Measurements from ENCODE around the gene SERPINB6. TPM values are rescaled to one million over a fixed set of nuclear protein-coding genes. Genes with fewer than 3 reads are reported as not detected.

SERPINB6 gene
- total RNA-seq, 2 donors from 2014 or later = 64.9 to 114 TPM

DNA sequence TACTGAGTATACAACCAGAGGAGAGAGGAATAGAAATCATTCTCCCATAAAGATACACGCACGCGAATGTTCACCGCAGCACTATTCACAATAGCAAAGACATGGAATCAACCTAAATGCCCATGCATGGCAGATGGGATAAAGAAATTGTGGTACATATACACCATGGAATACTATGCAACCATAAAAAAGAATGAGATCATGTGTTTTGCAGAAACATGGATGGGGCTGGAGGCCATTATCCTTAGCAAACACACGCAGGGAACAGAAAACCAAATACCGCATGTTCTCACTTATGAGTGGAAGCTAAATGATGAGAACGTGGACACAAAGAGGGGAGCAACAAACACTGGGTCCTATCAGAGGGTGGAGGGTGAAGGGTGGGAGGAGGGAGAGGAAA is 3.4 kb downstream of the SERPINB6 start:
- peaks cover 36% of the 10 kb centered on the region for H3K4me1 Mint-ChIP-seq (ENCODE audit: low read depth)
- H3K9me3 Mint-ChIP-seq = no peaks in the 10 kb centered on the region

GRCh38 chr6:2966347-2966746 is 5.0 kb downstream of the SERPINB6 start:
- no peaks in the 10 kb centered on the region for H3K27me3 Mint-ChIP-seq (ENCODE audit: low read depth)
- H3K4me3 Mint-ChIP-seq = no peak overlapping the region
- H3K36me3 Mint-ChIP-seq (ENCODE audit: insufficient read depth in 2 of 2) = peaks cover 2 to 4% of the 10 kb centered on the region in 2 donors
- ATAC-seq (replicated peaks in 1 of 2) (no peak), DNase-seq (no peak)
- no peak overlapping the region for H3K27ac Mint-ChIP-seq
- H3K4me1 Mint-ChIP-seq (ENCODE audit: low read depth) = peaks cover 28% of the 10 kb centered on the region
- H3K9me3 Mint-ChIP-seq = no peaks in the 10 kb centered on the region

More for the DNA sequence above, 3.4 kb downstream of the SERPINB6 start:
- H3K27ac Mint-ChIP-seq = no peak overlapping the region
- no peak overlapping the region for H3K4me3 Mint-ChIP-seq
- H3K27me3 Mint-ChIP-seq (ENCODE audit: low read depth) = no peaks in the 10 kb centered on the region
- DNase-seq (no peak), ATAC-seq (replicated peaks in 1 of 2) (no peak)
- H3K36me3 Mint-ChIP-seq (ENCODE audit: insufficient read depth in 2 of 2) = peaks cover 5 to 6% of the 10 kb centered on the region in 2 donors

- ATAC-seq (replicated peaks in 1 of 2) (no peak), DNase-seq (no peak)
- peaks cover 0 to 2% of the 10 kb centered on the region in 2 donors for H3K36me3 Mint-ChIP-seq (ENCODE audit: insufficient read depth in 2 of 2)
- H3K9me3 Mint-ChIP-seq = no peaks in the 10 kb centered on the region
- no peaks in the 10 kb centered on the region for H3K27me3 Mint-ChIP-seq (ENCODE audit: low read depth)
- no peak overlapping the region for H3K4me3 Mint-ChIP-seq
- H3K27ac Mint-ChIP-seq = no peak overlapping the region
- peaks cover 22% of the 10 kb centered on the region for H3K4me1 Mint-ChIP-seq (ENCODE audit: low read depth)
These were observed 6.4 kb downstream of the SERPINB6 start for GRCh38 chr6:2964793-2965505.

DNA sequence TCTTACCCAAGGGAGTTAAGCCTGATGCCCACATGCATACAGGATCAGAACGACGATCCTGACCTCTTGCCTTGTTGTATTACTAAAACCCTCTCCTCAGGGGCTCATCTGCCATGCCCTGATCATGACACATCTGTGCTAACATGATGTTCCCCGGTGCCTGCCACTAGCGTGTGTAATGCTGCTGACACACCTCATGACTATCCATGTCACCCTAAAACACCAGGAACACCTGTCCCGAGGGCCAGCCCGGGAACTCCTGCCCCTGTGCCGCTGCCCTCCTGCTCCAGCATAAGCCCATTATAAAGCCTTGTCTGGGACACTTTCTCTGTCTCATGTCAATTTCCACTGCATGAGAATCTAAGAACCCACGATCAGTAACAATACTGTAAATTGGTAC is 7.6 kb downstream of the SERPINB6 start:
- peaks cover 17% of the 10 kb centered on the region for H3K4me1 Mint-ChIP-seq (ENCODE audit: low read depth)
- no peaks in the 10 kb centered on the region for H3K27me3 Mint-ChIP-seq (ENCODE audit: low read depth)
- no peaks in the 10 kb centered on the region for H3K9me3 Mint-ChIP-seq
- H3K27ac Mint-ChIP-seq = no peak overlapping the region
- peaks cover 0 to 2% of the 10 kb centered on the region in 2 donors for H3K36me3 Mint-ChIP-seq (ENCODE audit: insufficient read depth in 2 of 2)
- no peak for ATAC-seq (replicated peaks in 1 of 2)
- no peak overlapping the region for H3K4me3 Mint-ChIP-seq
- DNase-seq = no peak

- H3K27ac Mint-ChIP-seq = no peak overlapping the region
- ATAC-seq (replicated peaks in 1 of 2) (no peak), DNase-seq (no peak)
- no peak overlapping the region for H3K4me3 Mint-ChIP-seq
- peaks cover 21% of the 10 kb centered on the region for H3K4me1 Mint-ChIP-seq (ENCODE audit: low read depth)
- H3K36me3 Mint-ChIP-seq (ENCODE audit: insufficient read depth in 2 of 2) = no peaks in the 10 kb centered on the region
- no peaks in the 10 kb centered on the region for H3K27me3 Mint-ChIP-seq (ENCODE audit: low read depth)
- H3K9me3 Mint-ChIP-seq = no peaks in the 10 kb centered on the region
These were observed 8.7 kb downstream of the SERPINB6 start for GRCh38 chr6:2962636-2963035.

DNA sequence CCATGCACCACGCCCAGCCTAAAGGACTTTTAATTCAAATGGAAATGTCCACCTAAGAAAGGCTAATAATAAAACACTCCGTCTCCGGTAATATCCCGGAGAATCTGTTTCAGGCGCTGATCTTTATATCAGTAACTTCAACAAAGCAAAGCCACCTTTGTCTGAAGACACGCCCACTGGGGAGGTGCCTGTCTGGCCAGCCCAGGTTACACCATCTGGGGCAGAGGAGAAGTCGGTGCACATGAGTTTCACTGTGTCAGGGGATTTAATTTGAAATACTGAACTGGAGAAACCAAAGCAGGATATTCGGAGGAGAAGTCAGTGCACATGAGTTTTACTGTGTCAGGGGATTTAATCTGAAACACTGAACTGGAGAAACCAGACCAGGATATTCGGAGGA is 9.4 kb downstream of the SERPINB6 start:
- Mint-ChIP-seq H3K4me3 (no peak overlapping the region), H3K4me1 (ENCODE audit: low read depth) (peaks cover 17% of the 10 kb centered on the region), H3K27ac (no peak overlapping the region), H3K27me3 (ENCODE audit: low read depth) (no peaks in the 10 kb centered on the region), H3K36me3 (ENCODE audit: insufficient read depth in 2 of 2) (no peaks in the 10 kb centered on the region), H3K9me3 (no peaks in the 10 kb centered on the region)
- no peak for DNase-seq
- ATAC-seq (replicated peaks in 1 of 2) = no peak

DNA sequence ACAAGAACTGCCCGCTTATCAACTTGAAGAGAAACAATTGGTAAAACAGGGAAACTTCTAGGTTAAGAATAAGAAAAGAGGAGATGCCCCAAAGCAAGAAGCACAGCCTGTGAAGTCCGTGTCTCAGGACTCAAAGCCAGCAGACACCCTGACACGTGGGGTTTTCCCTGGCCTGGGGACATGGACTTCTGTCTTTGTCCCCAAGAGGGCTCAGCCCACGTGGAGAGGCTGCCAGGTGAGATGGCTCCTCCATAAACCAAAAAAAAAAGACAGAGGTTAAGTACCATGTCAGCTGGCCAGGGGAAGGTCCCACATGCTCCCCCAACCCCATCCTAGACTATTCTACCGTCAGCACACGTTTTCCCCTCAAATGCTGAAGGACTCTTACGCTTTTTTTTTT is 9.9 kb downstream of the SERPINB6 start:
- DNase-seq = no peak
- H3K4me3 Mint-ChIP-seq = no peak overlapping the region
- ATAC-seq (replicated peaks in 1 of 2) = no peak
- H3K9me3 Mint-ChIP-seq = no peaks in the 10 kb centered on the region
- H3K4me1 Mint-ChIP-seq (ENCODE audit: low read depth) = peaks cover 17% of the 10 kb centered on the region
- H3K27ac Mint-ChIP-seq = no peak overlapping the region
- H3K36me3 Mint-ChIP-seq (ENCODE audit: insufficient read depth in 2 of 2) = no peaks in the 10 kb centered on the region
- no peaks in the 10 kb centered on the region for H3K27me3 Mint-ChIP-seq (ENCODE audit: low read depth)

- no peak overlapping the region for H3K27ac Mint-ChIP-seq
- H3K27me3 Mint-ChIP-seq (ENCODE audit: low read depth) = no peaks in the 10 kb centered on the region
- H3K4me3 Mint-ChIP-seq = no peak overlapping the region
- DNase-seq (no peak), ATAC-seq (replicated peaks in 1 of 2) (no peak)
- H3K36me3 Mint-ChIP-seq (ENCODE audit: insufficient read depth in 2 of 2) = no peaks in the 10 kb centered on the region
- H3K9me3 Mint-ChIP-seq = no peaks in the 10 kb centered on the region
- H3K4me1 Mint-ChIP-seq (ENCODE audit: low read depth) = peaks cover 12% of the 10 kb centered on the region
These were observed 10.4 kb downstream of the SERPINB6 start for GRCh38 chr6:2960935-2961334.

DNA sequence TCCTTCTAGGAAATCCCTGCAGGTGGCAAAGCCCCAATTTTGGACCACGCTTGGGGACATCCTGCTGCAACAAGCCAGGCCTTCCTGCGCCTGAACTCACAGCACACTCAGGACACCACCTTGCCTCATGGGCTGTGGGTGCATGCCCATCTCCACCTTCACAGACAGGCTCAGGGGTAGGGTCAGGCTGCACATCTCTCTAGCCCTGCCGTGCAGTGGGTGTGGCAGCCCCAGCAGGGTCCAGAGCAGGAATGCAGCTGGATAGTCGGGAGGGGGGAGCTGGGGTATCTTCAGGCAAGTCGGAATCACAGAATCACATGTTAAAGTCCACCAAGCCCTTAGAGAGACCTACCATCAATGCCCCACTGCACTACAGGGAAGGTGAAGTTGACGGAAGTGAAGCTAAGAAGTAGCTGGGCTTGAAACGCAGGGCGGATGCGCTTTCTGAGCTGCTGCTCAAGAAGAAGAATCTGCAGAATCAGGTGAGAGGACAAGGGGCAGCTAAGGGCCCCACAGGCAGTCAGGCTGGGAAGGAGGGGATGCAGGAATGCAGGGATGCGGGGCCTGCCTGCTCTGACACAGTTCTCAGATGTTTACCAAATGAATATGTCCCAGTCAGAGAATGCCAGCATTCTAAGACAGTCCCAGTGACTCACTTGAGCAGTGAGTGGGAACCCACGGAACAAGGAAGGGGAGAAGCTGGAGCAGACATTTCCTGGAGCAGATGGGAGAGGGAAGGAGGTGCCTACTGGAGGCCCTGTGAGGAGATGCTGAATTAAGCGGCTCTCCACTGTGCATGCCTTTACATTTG is 11.3 kb downstream of the SERPINB6 start:
- H3K27ac Mint-ChIP-seq = no peak overlapping the region
- no peaks in the 10 kb centered on the region for H3K36me3 Mint-ChIP-seq (ENCODE audit: insufficient read depth in 2 of 2)
- no peak for DNase-seq
- ATAC-seq (replicated peaks in 1 of 2) = no peak
- H3K27me3 Mint-ChIP-seq (ENCODE audit: low read depth) = no peaks in the 10 kb centered on the region
- peaks cover 11% of the 10 kb centered on the region for H3K4me1 Mint-ChIP-seq (ENCODE audit: low read depth)
- H3K4me3 Mint-ChIP-seq = no peak overlapping the region
- H3K9me3 Mint-ChIP-seq = no peaks in the 10 kb centered on the region

DNA sequence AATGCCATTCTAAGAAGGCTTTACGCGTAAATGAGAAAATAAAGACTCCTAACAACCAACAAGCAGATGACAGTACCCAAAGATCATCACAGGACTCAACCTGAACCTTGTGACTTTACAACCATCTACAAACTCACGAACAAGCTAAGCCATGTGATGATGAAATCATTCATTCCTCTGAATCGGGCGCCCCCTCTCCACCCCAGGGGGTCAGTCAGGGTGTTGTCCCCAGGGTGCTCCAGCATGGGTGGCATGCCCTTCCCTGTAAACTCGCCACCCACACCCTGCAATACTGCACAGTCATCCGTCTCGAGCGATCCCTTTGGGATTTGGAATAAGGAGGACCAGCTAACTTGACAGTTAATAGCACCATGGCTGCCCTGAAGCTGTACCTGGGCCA is 12.6 kb downstream of the SERPINB6 start:
- DNase-seq (no peak), ATAC-seq (replicated peaks in 1 of 2) (no peak)
- H3K27ac Mint-ChIP-seq = no peak overlapping the region
- no peaks in the 10 kb centered on the region for H3K36me3 Mint-ChIP-seq (ENCODE audit: insufficient read depth in 2 of 2)
- H3K4me1 Mint-ChIP-seq (ENCODE audit: low read depth) = peaks cover 11% of the 10 kb centered on the region
- no peaks in the 10 kb centered on the region for H3K27me3 Mint-ChIP-seq (ENCODE audit: low read depth)
- H3K9me3 Mint-ChIP-seq = no peaks in the 10 kb centered on the region
- no peak overlapping the region for H3K4me3 Mint-ChIP-seq

GRCh38 chr6:2958331-2958711 is 13.0 kb downstream of the SERPINB6 start:
- Mint-ChIP-seq H3K36me3 (ENCODE audit: insufficient read depth in 2 of 2) (no peaks in the 10 kb centered on the region), H3K9me3 (no peaks in the 10 kb centered on the region), H3K27ac (no peak overlapping the region), H3K4me3 (no peak overlapping the region), H3K27me3 (ENCODE audit: low read depth) (no peaks in the 10 kb centered on the region), H3K4me1 (ENCODE audit: low read depth) (peaks cover 11% of the 10 kb centered on the region)
- DNase-seq = no peak
- peak in 1 of 2 donors; percentile 36 for ATAC-seq (replicated peaks in 1 of 2)

DNA sequence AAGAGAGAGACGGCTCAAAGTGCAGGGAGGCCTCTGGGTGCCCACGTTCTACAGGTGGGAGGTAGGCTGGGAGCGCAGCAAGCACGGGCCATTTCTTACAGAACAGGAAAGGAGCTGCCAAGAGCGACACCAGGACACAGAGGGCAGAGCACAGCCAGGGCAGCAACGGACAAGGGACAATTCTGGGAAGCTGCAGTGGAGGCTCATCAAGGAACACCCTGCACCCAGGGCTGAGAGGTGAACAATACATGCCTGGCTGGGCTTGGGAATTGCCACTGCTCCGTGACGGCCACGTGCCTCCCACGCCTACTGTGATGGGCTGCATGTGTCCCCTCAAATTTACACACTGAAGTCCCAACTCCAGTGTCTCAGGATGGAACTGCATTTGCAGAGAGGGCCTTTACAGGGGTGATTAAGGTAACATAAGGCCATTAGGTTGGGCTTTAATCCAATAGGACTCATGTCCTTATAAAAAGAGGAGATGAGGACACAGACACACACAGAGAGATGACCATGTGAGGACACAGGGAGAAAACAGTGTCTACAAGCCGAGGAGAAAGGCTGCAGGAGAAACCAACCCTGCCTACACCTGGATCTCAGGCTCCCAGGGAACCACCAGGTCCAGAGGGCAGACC is 13.6 kb downstream of the SERPINB6 start:
- Mint-ChIP-seq H3K9me3 (no peaks in the 10 kb centered on the region), H3K4me3 (no peak overlapping the region), H3K27ac (no peak overlapping the region), H3K4me1 (ENCODE audit: low read depth) (peaks cover 15% of the 10 kb centered on the region), H3K27me3 (ENCODE audit: low read depth) (no peaks in the 10 kb centered on the region), H3K36me3 (ENCODE audit: insufficient read depth in 2 of 2) (peaks cover 0 to 2% of the 10 kb centered on the region in 2 donors)
- ATAC-seq (replicated peaks in 1 of 2) (no peak), DNase-seq (no peak)

- DNase-seq = no peak
- H3K9me3 Mint-ChIP-seq = no peaks in the 10 kb centered on the region
- no peak for ATAC-seq (replicated peaks in 1 of 2)
- peaks cover 22% of the 10 kb centered on the region for H3K4me1 Mint-ChIP-seq (ENCODE audit: low read depth)
- no peak overlapping the region for H3K4me3 Mint-ChIP-seq
- H3K36me3 Mint-ChIP-seq (ENCODE audit: insufficient read depth in 2 of 2) = peaks cover 0 to 5% of the 10 kb centered on the region in 2 donors
- no peak overlapping the region for H3K27ac Mint-ChIP-seq
- H3K27me3 Mint-ChIP-seq (ENCODE audit: low read depth) = no peaks in the 10 kb centered on the region
These were observed 14.3 kb downstream of the SERPINB6 start for GRCh38 chr6:2956930-2957685.

All from activated T-cell treated with anti-CD3 and anti-CD28 coated beads, Interleukin-2, amount 50 U/mL, for 72 hours (primary cell).